Islet precursor cell (in vitro differentiated cells): ENCODE results near the gene METTL9.
"Not testable (repeated sequence)": the region's sequence is repeated elsewhere in the genome, so short reads cannot be mapped to it uniquely, and the experiment has no call there.

Experiments used
- DNase-seq: peaks from one replicate; pipeline ENCODE4 v3.0.0-alpha.2; 2018

Gene METTL9

DNA sequence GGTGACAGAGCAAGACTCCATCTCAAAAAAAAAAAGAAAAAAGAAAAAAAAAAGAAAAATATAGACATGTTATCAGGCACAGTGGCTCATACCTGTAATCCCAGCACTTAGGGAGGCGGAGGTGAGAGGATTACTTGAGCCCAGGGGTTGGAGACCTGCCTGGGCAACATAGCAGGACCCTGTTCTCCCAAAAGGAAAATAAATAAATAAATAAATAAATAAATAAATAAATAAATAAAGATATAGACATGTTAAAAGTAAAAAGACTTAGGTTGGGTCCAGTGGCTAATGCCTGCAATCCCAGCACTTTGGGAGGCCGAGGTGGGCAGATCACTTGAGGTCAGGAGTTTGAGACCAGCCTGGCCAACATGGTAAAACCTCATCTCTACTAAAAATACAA lies 23.1 kb upstream of the METTL9 start:
- DNase-seq = not testable (repeated sequence)

DNA sequence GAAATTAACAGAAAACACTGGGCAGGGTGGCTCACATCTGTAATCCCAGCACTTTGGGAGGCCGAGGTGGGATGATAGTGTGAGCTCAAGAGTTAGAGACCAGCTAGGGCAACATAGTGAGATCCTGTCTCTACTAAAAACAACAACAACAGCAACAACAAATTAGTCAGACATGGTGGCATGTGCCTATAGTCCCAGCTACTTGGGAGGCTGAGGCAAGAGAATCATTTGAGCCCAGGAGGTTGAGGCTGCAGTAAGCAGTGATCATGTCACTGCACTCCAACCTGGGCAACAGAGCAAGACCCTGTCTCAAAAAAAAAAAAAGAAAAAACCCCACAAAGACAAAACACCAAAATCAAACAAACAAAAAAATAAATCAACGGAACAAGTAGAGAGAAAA lies 21.9 kb upstream of the METTL9 start:
- not testable (repeated sequence) for DNase-seq

DNA sequence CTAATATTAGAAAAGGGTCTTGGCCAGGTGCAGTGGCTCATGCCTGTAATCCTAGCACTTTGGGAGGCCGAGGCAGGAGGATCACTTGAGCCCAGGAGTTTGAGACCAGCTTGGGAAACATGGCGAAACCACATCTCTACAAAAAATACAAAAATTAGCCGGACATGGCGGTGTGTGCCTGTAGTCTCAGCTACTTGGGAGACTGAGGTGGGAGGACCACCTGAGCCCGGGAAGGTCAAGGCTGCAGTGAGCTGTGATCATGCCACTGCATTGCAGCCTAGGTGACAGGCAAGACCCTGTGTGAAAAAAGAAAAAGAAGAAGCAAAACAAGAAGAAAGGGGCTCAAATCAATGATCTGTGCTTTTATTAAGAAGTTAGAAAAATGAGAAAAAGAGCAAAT lies 21.1 kb upstream of the METTL9 start:
- DNase-seq = not testable (repeated sequence)

DNA sequence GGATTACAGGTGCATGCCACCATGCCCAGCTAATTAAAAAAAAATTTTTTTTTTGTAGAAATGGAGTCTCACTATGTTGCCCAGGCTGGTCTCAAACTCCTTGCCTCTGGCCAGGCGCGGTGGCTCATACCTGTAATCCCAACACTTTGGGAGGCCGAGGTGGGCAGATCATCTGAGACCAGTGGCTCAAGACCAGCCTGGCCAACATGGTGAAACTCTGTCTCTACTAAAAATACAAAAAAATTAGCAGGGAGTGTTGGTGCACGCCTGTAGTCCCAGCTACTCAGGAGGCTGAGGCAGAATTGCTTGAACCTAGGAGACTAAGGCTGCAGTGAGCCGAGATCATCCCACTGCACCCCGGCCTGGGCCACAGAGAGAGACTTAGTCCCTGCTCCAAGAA lies 19.2 kb upstream of the METTL9 start:
- not testable (repeated sequence) for DNase-seq

DNA sequence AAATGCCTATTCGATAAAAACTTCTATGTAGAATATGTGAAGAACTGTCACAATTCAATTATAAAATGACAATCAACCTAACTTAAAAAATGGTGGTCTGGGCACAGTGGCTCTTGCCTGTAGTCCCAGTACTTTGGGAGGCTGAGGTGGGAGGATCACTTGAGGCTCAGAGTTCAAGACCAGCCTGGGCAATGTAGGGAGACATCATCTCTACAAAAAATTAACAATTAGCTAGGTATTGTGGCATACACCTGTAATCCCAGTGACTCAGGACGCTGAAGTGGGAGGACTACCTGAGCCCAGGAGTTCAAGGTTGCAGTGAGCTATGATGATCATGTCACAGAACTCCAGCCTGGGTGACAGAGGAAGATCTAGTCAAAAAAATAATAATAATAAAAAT lies 18.6 kb upstream of the METTL9 start:
- no peak for DNase-seq

DNA sequence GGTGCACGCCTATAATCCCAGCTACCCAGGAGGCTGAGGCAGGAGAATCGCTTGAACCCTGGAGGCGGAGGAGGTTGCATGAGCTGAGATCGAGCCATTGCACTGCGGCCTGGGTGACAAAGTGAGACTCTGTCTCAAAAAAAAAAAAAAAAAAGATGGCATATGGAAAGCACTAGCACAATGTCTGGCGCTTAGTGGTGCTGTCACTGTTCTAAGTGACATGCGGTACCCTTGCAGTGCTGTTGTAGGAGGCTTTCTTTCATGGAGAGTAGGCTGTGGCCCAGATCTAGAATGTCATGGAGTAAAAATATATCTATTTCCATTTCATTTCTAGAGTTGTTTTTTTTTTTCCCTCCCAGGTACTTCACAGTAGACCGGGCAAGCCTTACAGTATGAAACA lies 14.6 kb upstream of the METTL9 start:
- no peak for DNase-seq

DNA sequence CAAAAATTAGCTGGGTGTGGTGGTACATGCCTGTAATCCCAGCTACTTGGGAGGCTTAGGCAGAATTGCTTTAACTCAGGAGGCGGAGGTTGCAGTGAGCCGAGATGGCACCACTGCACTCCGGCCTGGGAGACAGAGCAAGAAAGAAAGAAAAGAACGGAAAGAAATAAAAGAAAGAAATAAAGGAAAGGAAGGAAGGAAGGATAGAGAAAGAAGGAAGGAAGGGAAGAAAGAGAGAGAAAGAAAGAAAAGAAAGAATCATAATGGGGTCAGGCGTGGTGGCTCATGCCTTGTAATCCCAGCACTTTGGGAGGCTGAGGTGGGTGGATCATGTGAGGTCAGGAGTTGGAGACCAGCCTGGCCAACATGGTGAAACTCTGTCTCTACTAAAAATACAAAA lies 10.8 kb upstream of the METTL9 start:
- DNase-seq = not testable (repeated sequence)

DNA sequence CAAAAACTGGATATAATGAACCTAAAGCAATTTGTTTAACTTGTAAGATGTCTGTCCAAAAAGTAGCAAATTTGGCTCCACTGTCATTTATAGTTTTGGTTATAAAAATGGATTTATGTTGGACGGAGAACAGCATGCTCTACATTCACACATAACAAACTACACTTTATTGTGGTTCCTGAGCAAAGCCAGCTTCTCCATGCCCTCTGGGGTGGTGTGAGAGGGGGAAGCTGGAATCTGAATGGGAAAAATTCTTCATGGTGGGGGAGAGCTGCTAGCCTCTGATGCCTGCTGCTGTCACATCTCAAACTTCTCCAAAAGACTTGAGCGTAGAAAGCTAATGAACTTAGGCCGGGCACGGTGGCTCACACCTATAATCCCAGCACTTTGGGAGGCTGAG lies 9.8 kb upstream of the METTL9 start:
- no peak for DNase-seq

DNA sequence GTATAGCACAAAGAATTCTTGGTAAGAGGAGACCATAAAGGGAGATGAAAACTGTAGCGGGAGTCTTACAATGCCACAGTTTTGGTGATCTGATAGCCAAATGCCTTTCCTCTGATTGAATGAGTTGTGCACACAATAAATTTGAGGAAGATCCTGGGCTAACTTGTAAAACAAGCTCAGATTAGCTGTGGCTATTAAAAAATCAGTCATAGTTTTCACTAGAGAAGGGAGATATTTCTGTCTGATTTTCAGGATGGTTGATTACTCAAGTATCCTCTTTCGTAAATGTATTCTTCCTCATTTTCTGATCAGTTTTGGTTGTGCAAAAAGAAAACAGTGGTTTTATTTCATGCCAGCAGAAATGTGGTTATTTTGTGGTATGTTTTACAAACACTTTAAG lies 9.1 kb upstream of the METTL9 start:
- DNase-seq = no peak

DNA sequence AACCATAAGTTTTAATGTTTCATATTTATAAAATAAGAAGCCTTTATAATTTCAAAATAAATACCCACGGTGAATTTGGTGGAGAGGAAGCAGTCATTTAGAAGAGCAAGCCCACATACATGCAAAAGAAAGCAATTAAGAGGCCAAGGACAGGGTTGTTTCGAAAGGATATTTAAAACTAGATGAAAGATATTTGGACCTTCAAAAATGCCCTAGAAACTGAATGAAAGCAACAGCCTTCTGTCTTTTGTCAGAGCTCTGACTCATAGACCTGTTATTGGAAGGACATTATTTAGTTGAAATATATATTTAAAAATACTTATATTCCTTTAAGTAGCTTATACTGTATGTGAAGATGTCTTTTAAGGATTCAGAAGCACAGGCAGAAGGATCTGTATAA lies 8.6 kb upstream of the METTL9 start:
- DNase-seq = no peak

DNA sequence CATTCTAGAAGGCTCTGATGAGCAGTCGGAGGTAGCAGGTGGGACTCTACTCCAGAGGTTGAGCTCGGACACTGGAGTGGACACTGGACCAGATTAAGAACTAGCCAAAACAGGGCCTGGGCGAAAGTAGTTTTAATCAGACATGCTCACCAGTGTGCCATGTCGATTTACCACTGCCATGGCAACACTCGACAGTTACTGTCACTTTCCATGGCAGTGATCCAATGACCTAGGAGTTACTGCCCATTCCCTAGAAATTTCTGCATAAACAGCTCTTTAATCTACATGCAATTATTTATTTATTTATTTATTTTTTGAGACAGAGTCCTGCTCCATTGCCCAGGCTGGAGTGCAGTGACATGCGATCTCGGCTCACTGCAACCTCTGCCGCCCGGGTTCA lies 7.2 kb upstream of the METTL9 start:
- no peak for DNase-seq

DNA sequence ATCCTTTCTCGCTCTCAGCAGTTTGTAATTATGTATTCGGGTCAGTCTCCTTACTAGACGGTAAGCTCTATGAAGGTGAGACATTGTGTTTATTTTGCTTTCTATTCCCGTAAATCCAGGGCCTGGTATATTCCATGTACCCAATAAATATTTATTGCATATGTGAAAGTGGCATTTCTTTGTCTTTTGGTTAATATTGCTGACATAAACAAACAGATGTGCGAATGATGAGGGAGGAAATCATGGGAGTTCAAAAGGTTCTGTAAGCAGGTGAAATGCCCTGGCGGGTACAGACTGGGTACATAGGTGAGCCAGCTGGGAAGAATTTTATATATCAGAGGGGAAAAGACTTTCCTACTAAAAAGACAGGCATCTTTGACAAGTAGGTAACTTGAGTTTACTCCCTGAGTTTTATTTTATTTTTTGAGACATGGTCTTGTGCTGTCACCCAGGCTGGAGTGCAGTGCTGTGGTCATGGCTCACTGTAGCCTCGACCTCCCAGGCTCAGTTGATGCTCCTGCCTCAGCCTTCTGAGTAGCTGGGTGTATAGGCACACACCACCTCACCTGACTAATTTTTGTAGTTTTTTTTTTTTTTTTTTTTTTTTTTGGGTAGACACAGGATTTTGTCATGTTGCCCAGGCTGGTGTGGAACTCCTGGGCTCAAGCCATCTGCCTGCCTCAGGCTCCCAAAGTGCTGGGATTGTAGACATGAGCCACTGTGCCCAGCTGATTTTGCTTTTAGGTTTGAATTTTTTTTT lies 5.7 kb upstream of the METTL9 start:
- no peak for DNase-seq

DNA sequence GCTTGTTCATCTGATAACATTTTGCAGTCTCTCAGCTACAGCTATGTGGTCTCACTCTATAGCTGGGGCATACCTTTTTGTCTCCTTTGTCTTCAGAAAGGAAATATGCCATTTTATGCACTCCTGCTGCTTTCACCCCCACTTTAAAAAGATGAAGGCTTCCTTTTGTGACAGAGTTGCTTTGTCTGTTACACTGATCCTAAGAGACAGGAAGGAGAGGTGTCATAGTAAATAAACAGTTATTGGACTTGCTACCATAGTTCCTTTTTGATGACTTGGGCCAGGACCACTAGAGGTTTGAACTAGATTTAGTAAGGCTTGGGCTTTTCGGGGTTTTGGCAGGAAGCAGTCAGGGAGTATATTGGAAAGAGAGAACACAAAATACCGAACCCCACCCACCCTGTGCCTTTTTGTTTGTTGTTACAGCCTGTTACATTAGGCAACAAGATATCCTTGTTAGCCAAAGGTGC lies 1.8 kb upstream of the METTL9 start:
- no peak for DNase-seq

DNA sequence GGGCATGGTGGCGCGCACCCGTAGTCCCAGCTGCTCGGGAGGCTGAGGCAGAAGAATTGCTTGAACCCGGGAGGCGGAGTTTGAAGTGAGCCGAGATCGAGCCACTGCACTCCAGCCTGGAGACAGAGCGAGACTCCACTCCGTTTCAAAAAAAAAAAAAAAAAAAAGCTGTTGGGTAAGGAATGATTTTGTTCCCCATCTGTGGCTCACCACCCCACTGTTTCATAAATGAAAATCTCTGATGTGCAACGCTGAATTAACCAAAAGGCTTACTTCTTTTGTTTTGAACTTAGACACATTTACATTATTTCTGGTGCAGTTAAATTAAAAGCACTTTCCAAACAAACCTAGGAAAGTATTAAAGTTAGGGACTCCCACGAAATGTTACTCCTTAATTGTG lies 1.2 kb upstream of the METTL9 start:
- no peak for DNase-seq

DNA sequence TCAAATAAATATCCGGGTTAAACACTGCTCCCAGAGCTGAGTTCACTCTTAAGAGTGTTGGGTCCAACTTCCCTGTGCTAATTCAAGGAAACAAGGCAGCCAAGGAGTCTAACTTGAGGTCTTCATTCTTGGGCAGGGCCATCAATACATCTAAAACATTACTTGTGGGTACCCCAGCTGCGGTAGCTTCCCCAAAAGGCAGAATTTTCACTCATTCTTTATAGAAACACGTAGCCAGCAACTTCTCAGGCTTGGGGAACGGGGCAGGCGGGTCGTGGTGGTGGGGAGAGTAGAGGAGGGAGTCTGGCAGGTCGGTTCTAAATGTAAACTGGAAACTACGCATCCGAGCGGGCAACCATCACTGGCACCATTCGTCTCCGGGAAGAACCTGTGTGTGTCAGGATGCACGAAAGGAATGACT lies 666 bp upstream of the METTL9 start:
- DNase-seq = peak; percentile 56

DNA sequence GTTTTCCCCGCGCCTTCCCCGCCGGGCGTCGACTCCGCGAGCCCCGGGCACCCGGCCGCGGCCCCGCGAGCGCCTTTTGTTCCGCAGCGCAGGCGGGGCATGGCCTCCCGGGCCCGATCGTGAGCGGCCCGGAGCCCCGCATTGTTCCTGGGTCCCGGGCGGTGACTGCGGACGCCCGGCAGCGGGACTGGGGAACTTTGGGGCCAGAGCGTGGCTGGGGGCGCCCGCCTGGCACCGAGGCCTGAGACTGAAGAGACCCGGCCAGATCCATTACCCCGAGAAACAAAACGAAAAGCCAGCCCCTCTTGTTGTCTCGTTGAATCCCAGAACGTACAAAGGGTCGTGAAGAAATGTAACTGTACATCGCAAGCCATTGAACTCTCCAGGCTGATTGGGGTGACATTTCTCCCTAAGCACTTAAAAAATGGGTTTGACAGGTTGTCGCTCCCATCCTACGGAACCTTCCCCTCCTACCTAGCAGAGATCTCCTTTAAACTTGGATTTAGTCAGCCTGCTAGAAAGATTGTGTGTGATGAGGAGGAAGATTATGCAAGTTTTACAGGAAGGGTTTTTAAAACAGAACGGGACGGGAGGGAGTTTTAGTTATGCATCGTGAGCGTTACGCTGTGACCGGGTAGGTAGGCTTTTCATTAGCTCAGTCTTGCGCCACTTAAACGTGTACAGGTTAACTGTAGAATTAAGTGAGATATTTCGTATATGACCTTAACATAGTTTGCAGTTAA lies 825 bp downstream of the METTL9 start:
- no peak for DNase-seq

DNA sequence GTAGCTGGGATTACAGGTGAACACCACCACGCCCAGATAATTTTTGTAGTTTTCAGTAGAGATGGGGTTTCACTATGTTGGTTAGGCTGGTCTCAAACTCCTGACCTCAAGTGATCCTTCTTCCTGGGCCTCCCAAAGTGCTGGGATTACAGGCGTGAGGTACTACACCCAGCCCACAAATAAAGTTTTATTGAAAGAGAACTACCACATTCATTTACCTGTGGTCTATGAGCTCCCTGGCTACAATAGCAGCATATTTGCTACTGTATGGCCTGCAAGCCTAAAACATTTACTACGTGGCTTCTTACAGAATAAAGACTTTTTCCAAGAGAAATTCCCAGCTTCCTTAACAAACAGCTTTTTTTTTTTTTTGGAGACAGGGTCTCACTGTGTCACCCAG lies 3.4 kb downstream of the METTL9 start:
- DNase-seq = no peak

DNA sequence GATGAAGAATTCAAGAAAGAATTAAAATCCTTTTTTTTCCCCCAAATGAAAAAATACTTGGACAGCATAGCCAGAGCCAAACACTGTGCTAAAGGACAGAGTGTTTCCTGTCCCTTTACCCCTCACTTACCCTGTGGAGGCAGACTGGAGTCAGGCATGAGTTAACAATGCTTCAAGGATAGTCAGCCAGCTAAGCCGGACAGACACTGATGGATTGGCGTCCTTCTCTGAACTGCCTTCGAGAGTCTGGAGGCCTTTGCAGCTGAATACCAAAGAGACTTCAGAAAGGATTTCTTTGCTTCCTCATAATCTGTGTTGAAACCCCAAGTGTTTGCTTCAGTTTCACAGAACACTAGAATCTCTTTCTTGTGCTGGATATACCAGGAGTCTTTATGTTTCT lies 4.6 kb downstream of the METTL9 start:
- peak; percentile 78 for DNase-seq

DNA sequence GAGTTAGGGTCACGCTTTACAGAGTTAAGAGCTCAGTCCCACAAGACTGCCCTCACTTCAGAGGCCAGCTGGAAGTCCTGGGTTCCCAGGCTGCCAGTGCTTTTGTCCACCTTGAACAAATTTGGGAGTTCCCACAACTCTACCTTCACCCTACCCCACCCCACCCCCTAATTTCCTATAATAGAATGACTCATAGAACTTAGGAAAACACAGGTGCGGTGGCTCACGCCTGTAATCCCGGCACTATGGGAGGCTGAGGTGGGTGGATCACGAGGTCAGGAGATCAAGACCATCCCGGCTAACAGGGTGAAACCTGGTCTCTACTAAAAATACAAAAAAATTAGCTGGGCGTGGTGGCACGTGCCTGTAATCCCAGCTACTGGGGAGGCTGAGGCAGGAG lies 6.5 kb downstream of the METTL9 start:
- peak; percentile 12 for DNase-seq

DNA sequence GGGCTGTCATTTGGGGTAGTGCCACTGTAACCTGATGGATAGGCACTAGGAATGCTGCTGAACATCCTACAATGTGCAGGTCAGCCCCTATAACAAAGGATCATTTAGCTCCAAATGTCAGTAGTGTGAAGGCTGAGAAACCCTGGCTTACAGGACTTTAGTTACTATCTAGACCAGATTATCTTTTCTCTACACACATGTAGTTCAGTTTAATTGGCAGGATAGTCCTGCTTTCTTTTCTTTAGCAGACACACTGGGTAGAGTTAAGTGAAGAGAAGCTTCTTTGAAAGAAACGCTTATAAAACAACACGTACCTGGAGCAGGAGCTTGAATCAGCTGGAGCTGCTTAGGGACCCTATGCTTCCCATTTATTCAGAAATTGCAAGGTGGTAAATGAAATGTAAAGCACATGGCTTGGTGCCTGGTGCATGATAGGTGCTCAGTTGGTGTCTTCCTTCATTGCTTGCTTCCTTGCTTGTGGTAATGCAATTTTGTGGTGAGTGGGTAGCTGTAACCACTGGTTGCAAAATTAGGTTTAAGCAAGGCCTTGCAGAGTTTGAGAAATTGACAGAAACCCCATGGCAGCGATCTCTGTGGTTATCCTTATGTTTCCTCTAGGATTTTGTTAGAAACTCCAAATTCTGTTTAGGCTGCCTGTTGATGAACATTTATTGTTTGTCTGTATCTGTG lies 9.4 kb downstream of the METTL9 start:
- peak; percentile 29 for DNase-seq

DNA sequence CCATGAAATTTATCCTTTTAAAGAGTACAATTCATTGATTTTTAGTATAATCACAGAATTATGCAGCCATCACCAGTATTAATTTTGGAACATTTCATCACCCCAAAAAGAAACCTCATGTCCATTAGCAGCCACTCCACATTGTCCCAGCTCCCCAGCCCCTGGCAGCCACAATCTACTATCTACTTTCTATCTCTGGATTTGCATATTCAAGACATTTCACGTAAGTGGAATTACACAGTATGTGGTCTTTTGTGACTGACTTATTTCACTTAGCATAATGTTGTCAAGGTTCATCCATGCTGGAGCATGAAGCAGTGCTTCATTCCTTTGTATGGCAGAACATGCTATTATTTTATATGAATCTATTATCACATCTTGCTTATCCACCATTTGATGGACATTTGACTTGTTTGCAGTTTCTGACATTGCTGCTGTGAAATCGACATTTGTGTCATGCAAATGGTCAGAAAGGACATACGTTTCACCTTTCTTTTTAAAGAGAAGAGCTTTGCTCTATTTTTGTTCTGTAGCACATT lies 10.7 kb downstream of the METTL9 start:
- DNase-seq = peak; percentile 3

DNA sequence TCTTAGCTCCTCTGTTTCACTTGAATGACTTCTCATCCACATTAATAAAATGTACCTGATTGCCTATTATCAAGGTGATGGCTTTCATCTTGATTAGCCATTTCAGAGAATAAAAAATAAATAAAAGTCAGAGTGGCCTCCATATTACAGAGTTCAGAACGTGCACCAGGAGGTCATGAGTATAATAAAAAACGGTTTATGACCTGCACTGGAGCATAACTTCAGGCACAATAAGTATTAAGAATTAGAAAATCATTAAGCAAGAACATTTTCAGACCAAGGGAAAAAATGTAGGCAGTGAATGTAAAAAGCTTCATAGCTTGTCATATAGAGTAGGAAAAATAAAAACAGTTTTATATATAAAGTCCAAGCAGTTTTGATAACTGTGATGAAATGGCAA lies 11.4 kb downstream of the METTL9 start:
- no peak for DNase-seq

DNA sequence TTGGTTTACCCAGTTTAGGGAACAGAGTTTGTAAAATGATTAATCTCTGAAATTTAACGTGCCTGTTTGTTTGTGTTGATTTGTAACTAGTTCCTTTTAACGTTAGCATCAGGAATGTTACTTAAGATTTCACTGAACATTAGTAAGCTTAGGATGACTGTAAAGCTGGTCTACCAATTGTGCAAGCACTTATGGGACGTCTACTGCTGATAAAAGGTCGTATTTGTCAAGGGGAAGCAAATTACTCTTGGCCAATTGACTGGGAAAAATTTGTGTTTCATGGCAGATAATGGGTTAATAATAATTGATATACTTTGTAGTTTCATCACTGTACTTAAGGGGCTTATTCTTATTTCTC lies 11.8 kb downstream of the METTL9 start:
- DNase-seq = no peak
